GM23338 (cell line): ENCODE results near the gene ISCA1.

Source experiments
- CREB1 ChIP-seq: fragments of 250-450 bp; sonication (Bioruptor Pico); IDR thresholded peaks from 2 replicates; pipeline ENCODE4 v1.5.0; 2020; ENCODE audit warnings: low read depth, mild to moderate bottlenecking, moderate library complexity
- EZH2 ChIP-seq: fragments of 200-600 bp; sonication (generic); IDR thresholded peaks from one replicate; pipeline ENCODE4 v1.8.0; 2017; ENCODE audit warnings: antibody characterized with exemption, mild to moderate bottlenecking, low read depth; ENCODE audit not compliant: unreplicated experiment
- EZH2phosphoT487 ChIP-seq: fragments of 200-600 bp; sonication (generic); IDR thresholded peaks from one replicate; pipeline ENCODE4 v1.8.1; 2018; ENCODE audit warnings: antibody characterized with exemption; ENCODE audit not compliant: unreplicated experiment
- JUNB ChIP-seq: IDR thresholded peaks from one replicate; pipeline ENCODE4 v1.6.1; 2016; ENCODE audit warnings: antibody characterized with exemption; ENCODE audit not compliant: unreplicated experiment
- TF ChIP-seq, protein P1 (sequence below): IDR thresholded peaks from one replicate; pipeline ENCODE4 v1.6.1; 2018; ENCODE audit warnings: antibody characterized with exemption; ENCODE audit not compliant: unreplicated experiment
- TF ChIP-seq, protein P2 (sequence below), 2 experiments: fragments of 200-600 bp in 1 of 2; sonication (generic) in 1 of 2; conservative IDR thresholded peaks; 2 replicates each; pipeline versions ENCODE4 v1.5.1 to v1.6.1; 2016 to 2017; ENCODE audit warnings: antibody characterized with exemption in 2 of 2, low read depth in 2 of 2, mild to moderate bottlenecking in 2 of 2, moderate library complexity in 1 of 2

- TF ChIP-seq, protein P1, sequence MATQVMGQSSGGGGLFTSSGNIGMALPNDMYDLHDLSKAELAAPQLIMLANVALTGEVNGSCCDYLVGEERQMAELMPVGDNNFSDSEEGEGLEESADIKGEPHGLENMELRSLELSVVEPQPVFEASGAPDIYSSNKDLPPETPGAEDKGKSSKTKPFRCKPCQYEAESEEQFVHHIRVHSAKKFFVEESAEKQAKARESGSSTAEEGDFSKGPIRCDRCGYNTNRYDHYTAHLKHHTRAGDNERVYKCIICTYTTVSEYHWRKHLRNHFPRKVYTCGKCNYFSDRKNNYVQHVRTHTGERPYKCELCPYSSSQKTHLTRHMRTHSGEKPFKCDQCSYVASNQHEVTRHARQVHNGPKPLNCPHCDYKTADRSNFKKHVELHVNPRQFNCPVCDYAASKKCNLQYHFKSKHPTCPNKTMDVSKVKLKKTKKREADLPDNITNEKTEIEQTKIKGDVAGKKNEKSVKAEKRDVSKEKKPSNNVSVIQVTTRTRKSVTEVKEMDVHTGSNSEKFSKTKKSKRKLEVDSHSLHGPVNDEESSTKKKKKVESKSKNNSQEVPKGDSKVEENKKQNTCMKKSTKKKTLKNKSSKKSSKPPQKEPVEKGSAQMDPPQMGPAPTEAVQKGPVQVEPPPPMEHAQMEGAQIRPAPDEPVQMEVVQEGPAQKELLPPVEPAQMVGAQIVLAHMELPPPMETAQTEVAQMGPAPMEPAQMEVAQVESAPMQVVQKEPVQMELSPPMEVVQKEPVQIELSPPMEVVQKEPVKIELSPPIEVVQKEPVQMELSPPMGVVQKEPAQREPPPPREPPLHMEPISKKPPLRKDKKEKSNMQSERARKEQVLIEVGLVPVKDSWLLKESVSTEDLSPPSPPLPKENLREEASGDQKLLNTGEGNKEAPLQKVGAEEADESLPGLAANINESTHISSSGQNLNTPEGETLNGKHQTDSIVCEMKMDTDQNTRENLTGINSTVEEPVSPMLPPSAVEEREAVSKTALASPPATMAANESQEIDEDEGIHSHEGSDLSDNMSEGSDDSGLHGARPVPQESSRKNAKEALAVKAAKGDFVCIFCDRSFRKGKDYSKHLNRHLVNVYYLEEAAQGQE = no peak
- TF ChIP-seq, protein P2, sequence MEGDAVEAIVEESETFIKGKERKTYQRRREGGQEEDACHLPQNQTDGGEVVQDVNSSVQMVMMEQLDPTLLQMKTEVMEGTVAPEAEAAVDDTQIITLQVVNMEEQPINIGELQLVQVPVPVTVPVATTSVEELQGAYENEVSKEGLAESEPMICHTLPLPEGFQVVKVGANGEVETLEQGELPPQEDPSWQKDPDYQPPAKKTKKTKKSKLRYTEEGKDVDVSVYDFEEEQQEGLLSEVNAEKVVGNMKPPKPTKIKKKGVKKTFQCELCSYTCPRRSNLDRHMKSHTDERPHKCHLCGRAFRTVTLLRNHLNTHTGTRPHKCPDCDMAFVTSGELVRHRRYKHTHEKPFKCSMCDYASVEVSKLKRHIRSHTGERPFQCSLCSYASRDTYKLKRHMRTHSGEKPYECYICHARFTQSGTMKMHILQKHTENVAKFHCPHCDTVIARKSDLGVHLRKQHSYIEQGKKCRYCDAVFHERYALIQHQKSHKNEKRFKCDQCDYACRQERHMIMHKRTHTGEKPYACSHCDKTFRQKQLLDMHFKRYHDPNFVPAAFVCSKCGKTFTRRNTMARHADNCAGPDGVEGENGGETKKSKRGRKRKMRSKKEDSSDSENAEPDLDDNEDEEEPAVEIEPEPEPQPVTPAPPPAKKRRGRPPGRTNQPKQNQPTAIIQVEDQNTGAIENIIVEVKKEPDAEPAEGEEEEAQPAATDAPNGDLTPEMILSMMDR (conservative IDR thresholded peaks at IDR 0.05; ENCODE audit: low read depth in 2 of 2) = no peak
- TF ChIP-seq CREB1 (CRISPR knock-in tag) (no peak), EZH2phosphoT487 (no peak), EZH2 (no peak), JUNB (no peak)
Observed at GRCh38 chr9:86328156-86328555, 45.8 kb upstream of the ISCA1 start.
